ENCODE results near the gene MRPL14.

Gene MRPL14

DNA sequence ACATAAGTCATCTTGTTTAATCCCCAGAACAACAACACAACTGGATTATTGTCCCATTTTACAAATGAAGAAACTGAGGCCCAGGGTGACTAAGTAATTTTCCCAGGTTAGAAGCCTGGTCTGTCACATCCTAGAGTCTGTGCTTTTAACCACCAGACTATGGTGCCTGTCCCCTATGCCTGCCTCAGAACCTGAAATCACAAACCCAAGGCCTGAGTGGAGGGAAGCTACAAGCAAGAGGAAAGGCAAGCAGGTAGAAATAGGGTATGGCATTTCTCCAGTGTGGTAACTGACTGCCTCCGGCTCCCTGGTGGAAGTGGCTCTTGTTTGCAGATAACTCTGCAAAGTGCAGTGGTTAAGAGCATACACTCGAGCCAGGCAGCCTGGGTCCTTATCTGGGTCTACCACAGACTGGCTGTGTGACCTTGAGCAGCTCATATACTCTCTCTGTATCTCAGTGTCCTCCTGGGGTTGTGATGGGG is 2.6 kb upstream of the MRPL14 start:
- intact Hi-C loops (cut with DNase I) = no loop called here

GRCh38 chr6:44128020-44128917 is 1.0 kb upstream of the MRPL14 start:
- intact Hi-C loops (cut with DNase I) = no loop called here
- DNase-seq = peak in 34 of 42 donors; percentile 18 to 69 (median 44)

More for the DNA sequence above, 2.6 kb upstream of the MRPL14 start:
- no peak for DNase-seq

DNA sequence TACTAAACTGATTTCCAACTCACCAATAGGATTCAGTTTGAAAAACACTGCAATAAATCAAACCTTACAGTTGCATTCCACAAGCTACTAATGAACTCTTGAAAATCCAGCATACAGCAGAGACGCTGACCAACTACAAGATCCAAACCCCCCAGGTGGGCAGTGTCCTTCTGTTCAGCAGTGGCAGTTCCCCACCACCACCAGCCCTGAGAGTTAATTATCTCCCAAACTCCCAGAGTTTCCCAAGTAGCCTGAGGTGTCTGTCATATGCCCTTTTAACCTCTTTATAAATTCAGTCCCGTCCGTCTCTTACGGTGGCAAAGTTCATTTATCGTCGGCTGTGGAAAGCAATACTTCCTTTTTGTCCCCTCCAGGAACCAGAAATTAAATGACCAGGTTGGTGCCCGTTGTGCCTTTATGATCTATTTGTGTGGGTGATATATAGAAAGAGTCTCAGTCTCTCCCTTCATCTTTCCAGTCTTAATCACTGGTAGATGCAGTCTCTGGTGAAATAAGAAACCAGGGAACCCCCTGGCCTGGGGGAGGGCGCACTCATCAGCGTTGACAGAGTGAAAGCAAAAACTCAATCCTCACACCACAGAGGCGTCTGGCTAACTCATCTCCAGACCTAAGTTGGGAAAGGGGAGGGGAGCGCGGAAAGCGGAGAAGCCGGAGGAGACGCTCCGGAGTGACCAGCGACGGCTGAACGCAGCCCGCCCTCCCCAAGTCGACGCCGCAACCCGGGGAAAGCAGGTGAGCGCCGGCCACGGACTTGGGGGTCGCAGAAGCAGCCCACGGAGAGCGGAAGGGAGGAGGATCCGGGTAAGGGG is 717 bp downstream of the MRPL14 start:
- intact Hi-C loops (cut with DNase I) = no loop called here
- peak in 22 of 42 donors; percentile 17 to 66 (median 30) for DNase-seq

GRCh38 chr6:44123544-44123943 is 3.7 kb downstream of the MRPL14 start:
- intact Hi-C loops (cut with DNase I) = no loop called here
- no peak for DNase-seq

GRCh38 chr6:44122801-44123200 is 4.5 kb downstream of the MRPL14 start:
- intact Hi-C loops (cut with DNase I) = no loop called here
- DNase-seq = no peak

DNA sequence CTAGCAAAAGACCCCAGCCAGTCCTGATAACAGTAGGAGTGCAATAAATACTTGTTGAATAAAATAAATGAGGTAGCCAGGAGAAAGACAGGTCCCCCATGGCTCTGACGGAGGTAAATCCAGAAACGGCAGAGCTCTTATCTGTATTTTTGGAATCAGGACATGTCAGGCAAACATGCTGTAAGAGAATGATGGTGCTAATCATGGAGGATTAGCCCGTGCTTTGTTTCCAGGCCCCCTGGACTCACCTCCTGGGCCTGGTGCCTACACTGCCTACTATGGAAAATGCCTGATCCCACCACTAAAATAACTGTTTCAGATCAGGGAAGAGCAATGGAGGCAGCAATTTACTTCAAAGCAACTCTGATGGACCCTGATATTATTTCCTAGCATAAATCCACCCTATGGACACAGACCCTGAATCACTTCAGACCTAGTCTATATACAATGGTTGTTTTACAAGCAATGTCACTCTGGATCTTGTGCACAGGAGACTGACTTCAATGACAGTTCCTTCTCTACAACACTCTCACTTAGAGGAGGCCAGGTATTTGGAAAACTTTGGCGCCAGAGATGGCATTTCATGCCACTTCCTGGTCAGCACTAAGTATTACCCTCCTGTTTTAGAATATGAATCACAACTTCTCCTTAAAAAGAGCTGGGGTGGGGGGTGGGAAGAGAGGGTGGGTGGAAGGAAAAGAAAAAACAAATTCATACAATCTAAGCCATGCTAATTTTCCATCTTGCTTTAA is 6.4 kb downstream of the MRPL14 start:
- intact Hi-C loops (cut with DNase I) = no loop called here
- no peak for DNase-seq

GRCh38 chr6:44119704-44120262 is 7.5 kb downstream of the MRPL14 start:
- intact Hi-C loops (cut with DNase I) = no loop called here
- peak in 8 of 42 donors; percentile 5 to 71 (median 49) for DNase-seq

- intact Hi-C loops (cut with DNase I) = no loop called here
- DNase-seq = no peak
These were observed 9.7 kb downstream of the MRPL14 start for GRCh38 chr6:44117397-44118128.

DNA sequence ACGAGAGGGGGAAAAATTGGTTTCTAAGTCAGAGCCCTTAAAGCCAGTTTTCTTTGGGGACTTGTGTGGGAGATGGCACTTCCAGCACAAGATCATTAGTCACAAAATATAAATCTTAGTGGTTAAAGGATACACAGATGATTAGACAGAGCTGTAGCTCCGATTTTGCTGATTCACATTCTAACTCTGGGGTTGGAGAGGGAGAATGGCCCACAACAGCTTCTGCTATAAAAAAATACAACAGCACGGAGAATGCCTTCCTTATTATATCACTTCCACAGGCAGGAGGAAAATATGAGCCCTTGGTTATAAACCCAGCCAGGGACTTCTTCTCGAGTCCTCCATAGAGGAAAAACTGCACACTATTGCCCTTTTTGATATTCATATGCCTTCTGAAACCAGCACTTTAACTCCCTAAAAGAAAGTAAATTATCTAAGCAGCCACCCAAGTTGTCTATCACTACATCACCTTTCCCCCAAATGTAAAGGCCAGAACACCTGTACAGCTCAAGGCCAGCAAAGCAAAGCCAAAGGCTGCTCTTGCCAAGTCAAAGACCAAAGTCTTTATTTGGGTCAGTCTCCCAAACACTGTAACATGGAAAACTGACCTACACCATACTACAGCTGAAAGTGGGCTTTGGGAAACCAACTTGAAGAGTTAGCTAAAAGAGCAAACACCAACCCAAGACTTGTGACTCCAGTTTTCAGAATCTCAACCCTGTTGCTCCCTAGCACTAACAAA is 10.4 kb downstream of the MRPL14 start:
- no peak for DNase-seq
- intact Hi-C loops (cut with DNase I) = no loop called here

- intact Hi-C loops (cut with DNase I) = no loop called here
- DNase-seq = no peak
These were observed 11.4 kb downstream of the MRPL14 start for GRCh38 chr6:44115866-44116265.

DNA sequence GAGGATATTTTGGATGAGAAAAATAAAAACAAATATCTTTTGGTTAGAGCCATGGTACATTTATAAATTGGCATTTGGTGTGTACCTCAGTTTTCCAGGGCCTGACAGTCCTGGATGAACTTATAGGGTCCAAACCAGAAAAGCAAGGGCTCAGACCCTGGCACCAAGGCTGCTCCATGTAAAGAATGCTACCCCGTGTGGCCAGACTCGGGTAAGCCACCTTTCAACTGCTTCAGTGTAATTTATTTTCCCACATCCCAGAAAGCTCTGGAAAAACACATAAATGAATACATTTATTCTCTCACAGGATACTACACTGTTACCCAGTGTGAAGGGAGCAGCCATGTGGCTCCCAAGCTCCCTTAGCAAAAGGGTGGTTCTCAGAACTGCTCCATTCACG is 13.8 kb downstream of the MRPL14 start:
- DNase-seq = no peak

DNA sequence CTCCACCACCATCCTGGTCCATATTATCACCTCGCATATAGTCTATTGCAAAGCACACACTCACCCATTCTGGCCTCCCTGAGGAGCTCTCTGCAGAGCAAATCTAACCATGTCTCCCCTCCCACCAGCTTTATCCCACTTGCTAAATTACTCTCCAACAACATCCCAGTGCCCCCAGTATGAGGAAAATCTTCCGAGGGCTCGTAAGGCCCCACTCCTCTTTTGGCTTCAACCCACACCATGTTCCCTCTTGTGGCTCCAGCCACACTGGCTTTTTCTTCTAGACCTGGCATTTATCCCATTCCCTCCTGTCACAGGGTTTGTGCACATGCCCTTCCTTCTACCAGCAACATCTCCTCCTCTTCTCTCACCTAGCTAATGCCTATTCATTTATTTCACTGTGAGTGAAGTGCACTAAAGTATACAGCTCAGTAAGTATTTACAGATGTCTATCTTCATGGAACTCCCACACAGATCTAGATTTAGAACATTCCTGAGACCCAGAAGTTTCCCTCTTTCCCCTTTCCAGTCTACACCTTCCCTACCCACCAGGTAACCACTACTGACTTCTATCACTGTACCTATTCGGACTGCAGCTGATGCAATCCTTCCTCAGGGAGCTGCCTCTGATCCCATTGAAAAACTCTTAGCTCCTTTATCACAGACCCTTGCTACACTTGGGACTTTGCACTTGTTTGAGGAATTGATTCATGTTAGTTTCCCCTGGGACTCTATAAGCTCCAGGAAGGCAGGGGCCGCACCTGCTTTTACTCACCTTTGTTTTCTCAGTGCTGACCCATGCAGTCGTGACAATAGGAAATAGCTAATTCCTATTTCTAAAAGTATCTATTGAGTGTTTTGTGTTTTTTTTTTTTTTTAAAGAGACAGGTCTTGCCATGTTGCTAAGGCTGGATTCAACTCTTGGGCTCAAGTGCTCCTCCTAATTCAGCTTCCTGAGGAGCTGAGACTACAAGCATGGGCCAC is 15.5 kb downstream of the MRPL14 start:
- DNase-seq = no peak
- intact Hi-C loops (cut with DNase I) = no loop called here

More for the DNA sequence above, 13.8 kb downstream of the MRPL14 start:
- intact Hi-C loops (cut with DNase I) = no loop called here

GRCh38 chr6:44110966-44111365 is 16.3 kb downstream of the MRPL14 start:
- intact Hi-C loops (cut with DNase I) = no loop called here
- DNase-seq = no peak

DNA sequence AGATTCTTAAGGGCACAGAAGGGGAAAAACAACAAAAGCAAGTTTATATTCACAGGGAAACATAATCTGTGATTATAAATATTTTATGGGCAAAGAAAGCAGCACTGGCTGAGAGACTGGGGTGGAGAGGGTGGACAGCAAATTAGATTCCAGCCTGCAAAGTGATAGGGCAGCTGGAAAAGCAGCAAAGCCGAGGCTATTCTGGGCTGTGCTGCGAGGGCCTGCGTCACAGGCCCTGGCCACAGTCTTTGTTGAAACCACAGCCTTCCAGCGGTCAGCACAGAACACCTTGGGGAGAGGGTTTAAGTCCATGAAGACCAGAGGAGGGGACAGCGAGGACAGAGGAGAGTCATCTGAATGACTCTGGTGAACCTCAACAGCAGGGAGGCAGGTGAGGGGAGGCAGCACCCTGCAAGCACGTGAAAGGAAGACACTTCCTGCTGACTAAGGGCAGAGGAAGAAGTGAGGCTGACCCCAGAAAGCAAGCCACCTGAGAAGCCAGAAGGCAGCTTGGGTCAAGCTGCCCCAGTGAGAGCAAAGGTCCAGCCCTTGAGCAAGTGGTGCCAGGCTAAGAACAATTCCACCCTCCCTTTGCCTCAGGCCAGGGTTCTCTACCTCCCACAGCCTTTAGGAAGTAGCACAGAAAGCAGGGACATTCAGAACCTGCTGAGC is 17.1 kb downstream of the MRPL14 start:
- no peak for DNase-seq
- intact Hi-C loops (cut with DNase I) = no loop called here

- DNase-seq = no peak
- intact Hi-C loops (cut with DNase I) = loop anchor here (10.0 kb wide), 1 partner anchor 126 kb away; no protein-coding TSS in a partner anchor
These were observed 18.0 kb downstream of the MRPL14 start for GRCh38 chr6:44109212-44109611.

DNA sequence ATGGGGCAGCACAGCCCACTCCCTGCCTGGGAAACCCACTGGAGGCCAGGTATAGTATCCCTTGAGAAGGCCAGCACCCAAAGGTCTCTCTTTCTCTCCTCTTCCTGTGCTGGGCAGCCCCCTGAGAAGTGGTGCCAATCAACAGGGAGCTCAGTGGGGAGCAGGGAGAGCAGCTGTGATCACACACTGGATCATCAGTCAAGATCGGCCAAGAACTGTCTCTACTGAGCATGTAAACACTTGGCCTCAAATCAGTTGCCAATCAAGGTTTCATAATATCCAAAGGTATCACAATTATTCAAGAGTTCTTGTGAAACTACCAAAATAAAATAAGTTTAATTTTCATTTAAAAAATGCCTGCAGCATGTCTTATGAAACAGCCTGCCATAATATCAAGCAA is 18.8 kb downstream of the MRPL14 start:
- DNase-seq = no peak
- intact Hi-C loops (cut with DNase I) = loop anchor here (10.0 kb wide), 1 partner anchor 126 kb away; no protein-coding TSS in a partner anchor

All from head of caudate nucleus (tissue), 42 donors.